Peyer's patch (tissue), 4 donors: ENCODE measurements around the gene TMEM270. TPM values are rescaled to one million over a fixed set of nuclear protein-coding genes. Genes with fewer than 3 reads are reported as not detected.

ENCODE experiments used
- DNase-seq, 3 donors: peaks; one replicate each; pipeline ENCODE4 v3.0.0-alpha.2; 2017 to 2019
- H3K27ac ChIP-seq, 4 donors: fragments of 200-600 bp; sonication (generic); one replicate each; pipeline ENCODE4 v1.5.1; 2016 to 2019
- H3K27me3 ChIP-seq, 2 donors: fragments of 200-600 bp; sonication (generic); one replicate each; pipeline ENCODE4 v1.5.1; 2019
- H3K36me3 ChIP-seq, 3 donors: fragments of 200-600 bp; sonication (generic); one replicate each; pipeline ENCODE4 v1.5.1; 2016 to 2019
- H3K4me1 ChIP-seq, 4 donors: fragments of 200-600 bp; sonication (generic); one replicate each; pipeline ENCODE4 v1.5.1; 2016 to 2019
- H3K4me3 ChIP-seq, 4 donors: fragments of 200-600 bp; sonication (generic); 1 replicate in 3 of 4; 2 replicates in 1 of 4; pipeline ENCODE4 v1.5.1; 2016 to 2019; ENCODE audit warnings: mild to moderate bottlenecking in 1 of 4
- H3K9me3 ChIP-seq, 4 donors: fragments of 200-600 bp; sonication (generic); one replicate each; pipeline ENCODE4 v1.5.1; 2016 to 2019; ENCODE audit warnings: mild to moderate bottlenecking in 1 of 4
- POLR2A ChIP-seq, 2 donors: fragments of 450-650 bp; IDR thresholded peaks; one replicate each; pipeline ENCODE4 v1.5.1; 2017; ENCODE audit warnings: antibody characterized with exemption in 2 of 2, mild to moderate bottlenecking in 2 of 2, moderate library complexity in 2 of 2
- total RNA-seq, 4 donors: library from RNA; depleted of rRNA; stranded (reverse); fragments of >200 nt; gene quantifications; one replicate each; pipeline ENCODE4 v1.1.0, GENCODE V29; 2016
- TF ChIP-seq, protein P1 (sequence below), 6 experiments: fragments of 450-650 bp in 4 of 6; fragments of 200-600 bp in 2 of 6; sonication (generic) in 1 of 6; IDR thresholded peaks; one replicate each; pipeline ENCODE4 v1.5.1; 2017 to 2019; ENCODE audit warnings: antibody characterized with exemption in 6 of 6, mild to moderate bottlenecking in 3 of 6, moderate library complexity in 1 of 6

The TMEM270 gene
- total RNA-seq, 4 donors from 2014 or later: not detected

GRCh38 chr7:73824986-73825385 lies 36.0 kb upstream of the TMEM270 start:
- Histone ChIP-seq H3K9me3 (no peaks in the 10 kb centered on the region), H3K36me3 (no peaks in the 10 kb centered on the region), H3K4me1 (peaks cover 0 to 57% (median 13%) of the 10 kb centered on the region in 4 donors), H3K27me3 (no peaks in the 10 kb centered on the region), H3K4me3 (no peak overlapping the region), H3K27ac (no peak overlapping the region)
- peak in 2 of 3 donors; percentile 41 to 44 for DNase-seq
- TF ChIP-seq POLR2A (IDR thresholded peaks at IDR 0.05): no peak
- TF ChIP-seq, protein P1, sequence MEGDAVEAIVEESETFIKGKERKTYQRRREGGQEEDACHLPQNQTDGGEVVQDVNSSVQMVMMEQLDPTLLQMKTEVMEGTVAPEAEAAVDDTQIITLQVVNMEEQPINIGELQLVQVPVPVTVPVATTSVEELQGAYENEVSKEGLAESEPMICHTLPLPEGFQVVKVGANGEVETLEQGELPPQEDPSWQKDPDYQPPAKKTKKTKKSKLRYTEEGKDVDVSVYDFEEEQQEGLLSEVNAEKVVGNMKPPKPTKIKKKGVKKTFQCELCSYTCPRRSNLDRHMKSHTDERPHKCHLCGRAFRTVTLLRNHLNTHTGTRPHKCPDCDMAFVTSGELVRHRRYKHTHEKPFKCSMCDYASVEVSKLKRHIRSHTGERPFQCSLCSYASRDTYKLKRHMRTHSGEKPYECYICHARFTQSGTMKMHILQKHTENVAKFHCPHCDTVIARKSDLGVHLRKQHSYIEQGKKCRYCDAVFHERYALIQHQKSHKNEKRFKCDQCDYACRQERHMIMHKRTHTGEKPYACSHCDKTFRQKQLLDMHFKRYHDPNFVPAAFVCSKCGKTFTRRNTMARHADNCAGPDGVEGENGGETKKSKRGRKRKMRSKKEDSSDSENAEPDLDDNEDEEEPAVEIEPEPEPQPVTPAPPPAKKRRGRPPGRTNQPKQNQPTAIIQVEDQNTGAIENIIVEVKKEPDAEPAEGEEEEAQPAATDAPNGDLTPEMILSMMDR (IDR thresholded peaks at IDR 0.05): no peak

GRCh38 chr7:73827567-73828106 lies 33.3 kb upstream of the TMEM270 start:
- H3K27ac ChIP-seq: peak overlapping the region in 3 of 4 donors; percentile 85 to 100 (median 98)
- H3K27me3 ChIP-seq: no peaks in the 10 kb centered on the region
- H3K36me3 ChIP-seq: peaks cover 0 to 11% (median 0%) of the 10 kb centered on the region in 3 donors
- DNase-seq: peak in 2 of 3 donors; percentile 90 to 91
- peaks cover 0 to 57% (median 13%) of the 10 kb centered on the region in 4 donors for H3K4me1 ChIP-seq
- peaks cover 0 to 3% (median 0%) of the 10 kb centered on the region in 4 donors for H3K9me3 ChIP-seq
- peak overlapping the region in 2 of 4 donors; percentile 15 to 34 for H3K4me3 ChIP-seq
- TF ChIP-seq POLR2A (IDR thresholded peaks at IDR 0.05): peak; percentile 39 to 69
- TF ChIP-seq, protein P1 (IDR thresholded peaks at IDR 0.05): no peak

- Histone ChIP-seq H3K4me1 (peaks cover 0 to 51% (median 13%) of the 10 kb centered on the region in 4 donors), H3K36me3 (peaks cover 0 to 11% (median 0%) of the 10 kb centered on the region in 3 donors), H3K9me3 (peaks cover 0 to 3% (median 0%) of the 10 kb centered on the region in 4 donors), H3K27ac (peak overlapping the region in 3 of 4 donors; percentile 85 to 100 (median 98)), H3K27me3 (no peaks in the 10 kb centered on the region), H3K4me3 (peak overlapping the region in 1 of 4 donors; percentile 70)
- TF ChIP-seq, protein P1 (IDR thresholded peaks at IDR 0.05): no peak
- TF ChIP-seq POLR2A (IDR thresholded peaks at IDR 0.05): peak; percentile 78 to 97
- DNase-seq: peak in 1 of 3 donors; percentile 90
These were observed 32.7 kb upstream of the TMEM270 start for GRCh38 chr7:73828107-73828803.

- DNase-seq: no peak
- TF ChIP-seq POLR2A (IDR thresholded peaks at IDR 0.05): no peak
- TF ChIP-seq, protein P1 (IDR thresholded peaks at IDR 0.05): no peak
- Histone ChIP-seq H3K4me3 (peak overlapping the region in 2 of 4 donors; percentile 70 to 87), H3K27me3 (no peaks in the 10 kb centered on the region), H3K27ac (peak overlapping the region in 3 of 4 donors; percentile 85 to 100 (median 98)), H3K9me3 (peaks cover 0 to 3% (median 0%) of the 10 kb centered on the region in 4 donors), H3K36me3 (peaks cover 0 to 11% (median 0%) of the 10 kb centered on the region in 3 donors), H3K4me1 (peaks cover 0 to 44% (median 13%) of the 10 kb centered on the region in 4 donors)
These were observed 32.0 kb upstream of the TMEM270 start for GRCh38 chr7:73828972-73829371.

DNA sequence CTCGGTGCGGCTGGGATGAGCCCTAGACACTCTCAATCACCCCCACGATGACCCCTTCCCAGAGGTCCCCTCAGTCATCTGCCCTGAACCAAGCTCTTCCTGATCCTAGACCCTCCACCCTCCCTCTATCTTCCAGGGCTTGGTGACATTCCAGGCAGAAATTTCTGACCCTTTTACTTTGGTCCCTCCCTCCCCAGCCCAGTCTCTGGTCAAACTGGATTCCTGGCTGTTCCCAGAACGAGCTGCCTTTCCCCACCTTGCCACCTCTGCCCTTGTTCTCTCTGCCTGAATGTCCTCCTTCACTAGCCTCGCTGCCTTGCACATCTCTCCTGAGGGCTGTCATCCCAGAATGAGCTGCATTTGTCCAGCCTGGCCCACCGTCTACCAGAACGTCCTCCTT lies 31.5 kb upstream of the TMEM270 start:
- DNase-seq: no peak
- TF ChIP-seq POLR2A (IDR thresholded peaks at IDR 0.05): no peak
- TF ChIP-seq, protein P1 (IDR thresholded peaks at IDR 0.05): no peak
- Histone ChIP-seq H3K9me3 (peaks cover 0 to 3% (median 0%) of the 10 kb centered on the region in 4 donors), H3K4me1 (peaks cover 0 to 39% (median 13%) of the 10 kb centered on the region in 4 donors), H3K27ac (peak overlapping the region in 3 of 4 donors; percentile 85 to 100 (median 98)), H3K4me3 (peak overlapping the region in 2 of 4 donors; percentile 70 to 87), H3K27me3 (no peaks in the 10 kb centered on the region), H3K36me3 (peaks cover 0 to 11% (median 0%) of the 10 kb centered on the region in 3 donors)
